ENCODE results near the gene GNMT.

- TF ChIP-seq CTCF (IDR thresholded peaks at IDR 0.05) (no peak), POLR2A (IDR thresholded peaks at IDR 0.05) (no peak)
Observed at GRCh38 chr6:42989923-42990322, 29.4 kb downstream of the GNMT start.

All from vagina (tissue), 2 donors.